ENCODE results near the gene DLG2.

DLG2 gene

GRCh38 chr11:84958295-84958694 lies 668.8 kb downstream of the DLG2 start:
- DNase-seq: no peak

- DNase-seq: no peak
Measured at GRCh38 chr11:84950569-84951270, 676.4 kb downstream of the DLG2 start.

DNA sequence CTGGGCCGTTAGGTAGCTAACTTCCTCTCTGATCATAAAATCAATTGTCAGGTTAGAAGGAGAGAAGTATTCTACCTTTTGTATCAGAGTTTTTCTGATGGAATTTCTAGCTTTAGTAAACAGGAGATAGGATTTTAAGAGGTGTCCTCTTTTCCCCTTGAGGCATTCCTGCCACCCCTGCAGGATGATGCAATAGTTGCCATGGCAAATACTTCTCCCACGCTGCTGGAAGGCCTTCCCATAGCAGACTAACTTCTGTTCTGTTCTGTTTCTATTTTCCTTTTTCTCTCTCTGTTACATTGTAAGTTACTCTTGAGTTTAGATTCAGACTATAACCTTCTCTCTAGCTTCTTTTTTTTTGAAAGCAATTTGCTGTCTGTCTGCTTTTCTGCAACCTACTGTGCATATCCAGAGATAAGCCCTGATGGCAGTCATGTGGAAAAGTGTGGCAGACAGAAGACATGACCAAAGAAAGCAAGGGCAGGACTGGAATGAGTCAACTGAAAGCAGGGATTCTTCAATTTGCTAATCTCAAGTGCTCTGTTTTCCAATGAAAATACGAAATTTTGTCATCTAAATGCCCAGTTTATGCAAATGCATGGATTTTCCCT lies 679.1 kb downstream of the DLG2 start:
- DNase-seq: no peak

- DNase-seq: no peak
Measured at GRCh38 chr11:84947070-84947469, 680.1 kb downstream of the DLG2 start.

DNA sequence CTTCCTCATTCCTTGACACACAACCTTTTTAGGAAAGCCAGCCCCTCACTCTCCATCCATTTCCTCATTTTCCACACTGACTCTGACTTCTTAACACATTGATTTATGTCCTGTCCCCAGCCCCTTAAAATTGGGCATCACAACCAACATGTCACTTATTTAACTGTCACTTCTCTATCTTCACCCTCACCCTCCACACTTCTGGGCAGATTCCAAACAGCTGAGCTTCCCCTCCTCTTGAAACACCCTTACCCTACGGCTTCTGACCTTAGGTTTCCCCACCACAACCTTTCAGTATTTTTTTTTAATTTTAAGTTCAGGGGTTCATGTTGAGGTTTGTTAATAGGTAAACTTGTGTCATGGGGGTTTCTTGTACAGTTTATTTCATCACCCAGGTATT lies 696.3 kb downstream of the DLG2 start:
- no peak for DNase-seq

DNA sequence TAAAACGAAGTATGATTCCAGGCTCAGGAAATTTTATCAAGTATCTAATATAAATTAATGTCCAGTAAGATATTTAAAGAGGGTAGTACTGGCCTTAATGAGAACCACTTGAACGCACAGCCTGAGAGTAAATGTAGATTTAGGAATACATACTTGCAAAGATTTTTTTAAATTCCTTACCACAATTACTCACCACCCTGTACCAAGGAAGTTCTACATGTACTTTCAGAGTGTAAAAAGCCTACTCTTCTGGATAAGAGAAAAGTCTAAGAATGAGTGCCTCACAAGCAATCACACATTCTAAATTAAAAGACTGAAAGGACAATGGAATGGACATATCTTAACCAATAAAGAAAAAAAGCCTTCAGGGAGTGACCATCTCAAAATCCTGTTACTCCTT lies 697.4 kb downstream of the DLG2 start:
- no peak for DNase-seq

DNA sequence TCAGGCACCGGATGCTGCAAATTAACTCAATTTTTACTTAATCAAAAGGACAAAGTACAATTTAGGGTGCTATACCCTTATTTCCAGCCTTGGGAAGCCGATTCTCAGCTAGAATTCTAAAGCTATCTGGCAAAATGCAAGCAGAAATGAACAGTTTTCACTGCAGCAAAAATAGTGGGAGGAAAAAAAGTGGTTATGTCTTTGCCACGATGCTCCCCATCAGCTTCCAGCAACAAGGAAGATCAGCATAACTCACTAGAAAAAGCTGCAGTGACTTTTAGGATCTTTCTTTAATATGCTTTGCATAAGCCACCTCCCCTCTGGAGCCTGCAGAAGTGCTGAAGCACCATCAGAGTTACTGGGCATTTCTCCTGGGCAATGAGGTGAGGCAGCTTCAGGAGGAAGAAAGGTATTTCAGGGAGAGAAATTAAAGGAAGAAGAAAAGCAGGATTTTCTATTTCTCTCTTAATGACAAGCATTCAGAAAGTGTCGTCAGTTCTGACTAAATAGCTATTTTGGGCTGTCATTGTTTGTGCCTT lies 702.9 kb downstream of the DLG2 start:
- no peak for DNase-seq

- DNase-seq: no peak
Measured at GRCh38 chr11:84923489-84923888, 703.7 kb downstream of the DLG2 start.

DNA sequence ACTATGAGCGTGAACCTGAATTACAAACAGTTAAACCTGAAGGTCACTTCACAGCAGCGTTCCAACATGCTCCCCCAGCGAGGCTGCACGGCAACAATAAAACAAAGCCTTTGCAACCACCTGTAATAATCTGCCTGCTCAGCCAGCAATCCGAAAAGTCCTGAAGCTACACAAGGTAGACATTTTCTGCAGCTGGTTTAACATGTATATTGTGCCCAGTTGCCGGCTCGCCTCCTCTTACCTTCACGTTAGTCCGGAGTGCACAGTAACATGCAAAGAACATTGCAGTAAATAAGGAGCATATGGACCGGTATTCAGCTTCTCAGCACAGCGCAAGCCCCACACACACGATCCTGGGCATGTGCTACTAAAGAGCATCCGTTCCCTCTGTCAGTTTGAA lies 704.3 kb downstream of the DLG2 start:
- no peak for DNase-seq

GRCh38 chr11:84922212-84922805 lies 704.8 kb downstream of the DLG2 start:
- no peak for DNase-seq

GRCh38 chr11:84914511-84914910 lies 712.6 kb downstream of the DLG2 start:
- no peak for DNase-seq

- no peak for DNase-seq
Measured at GRCh38 chr11:84909740-84910139, 717.4 kb downstream of the DLG2 start.

DNA sequence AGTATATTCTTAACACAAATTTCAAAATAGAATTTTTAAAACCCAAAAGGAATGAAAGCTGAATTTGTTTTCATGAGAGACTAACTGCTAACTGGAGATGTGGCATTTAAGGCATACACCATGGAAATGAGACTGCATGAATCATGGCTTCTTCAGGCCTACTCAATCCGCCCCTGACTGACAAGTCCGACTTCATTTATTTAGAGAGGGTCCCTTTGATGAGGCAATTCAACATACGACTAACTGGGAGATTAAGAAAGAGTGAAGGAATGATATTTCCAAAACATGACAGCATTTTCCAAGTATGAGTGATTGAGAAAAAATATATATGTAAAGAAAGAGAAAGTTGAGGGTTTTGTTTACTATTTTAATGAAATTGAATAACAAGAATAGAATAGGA lies 720.1 kb downstream of the DLG2 start:
- DNase-seq: no peak

- DNase-seq: no peak
Measured at GRCh38 chr11:84905411-84905810, 721.7 kb downstream of the DLG2 start.

DNA sequence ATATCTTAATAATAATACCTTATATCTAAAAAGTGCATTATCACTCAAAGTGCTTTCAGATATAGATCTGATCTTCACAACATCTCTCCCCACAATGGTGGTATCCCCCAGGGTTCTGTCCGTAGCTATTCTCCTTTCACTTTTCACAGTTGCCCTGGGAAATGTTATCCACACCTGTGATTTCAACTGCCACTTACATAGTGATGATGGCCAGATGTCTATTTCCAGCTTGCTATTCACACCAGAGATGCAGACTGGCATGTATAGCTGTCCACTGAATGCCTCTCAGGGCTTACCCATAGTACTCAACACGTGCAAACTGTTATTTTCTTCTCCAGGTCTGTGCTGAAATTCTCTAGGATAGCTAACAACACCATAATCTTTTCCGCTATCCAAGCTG lies 724.7 kb downstream of the DLG2 start:
- DNase-seq: no peak

GRCh38 chr11:84901991-84902390 lies 725.2 kb downstream of the DLG2 start:
- DNase-seq: no peak

DNA sequence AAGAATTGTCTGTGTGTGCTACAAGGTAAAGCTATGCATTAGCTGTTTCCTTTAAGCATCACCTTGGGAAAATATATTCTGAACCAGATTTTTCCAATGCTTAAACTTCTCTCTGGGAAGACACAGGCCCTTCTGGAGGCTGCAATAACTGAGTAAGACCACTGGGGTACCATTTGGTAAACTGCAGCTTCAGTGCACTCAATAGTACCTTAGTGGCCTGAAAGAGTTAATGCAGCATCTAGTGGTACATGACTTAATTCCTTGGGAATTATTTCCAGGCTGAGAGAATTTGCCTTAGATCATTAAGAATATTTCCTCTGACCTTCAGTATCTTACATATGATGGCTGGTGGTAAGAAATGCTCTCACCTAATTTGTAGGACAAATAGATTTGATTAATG lies 727.4 kb downstream of the DLG2 start:
- DNase-seq: no peak

GRCh38 chr11:84899134-84899533 lies 728.0 kb downstream of the DLG2 start:
- no peak for DNase-seq

DNA sequence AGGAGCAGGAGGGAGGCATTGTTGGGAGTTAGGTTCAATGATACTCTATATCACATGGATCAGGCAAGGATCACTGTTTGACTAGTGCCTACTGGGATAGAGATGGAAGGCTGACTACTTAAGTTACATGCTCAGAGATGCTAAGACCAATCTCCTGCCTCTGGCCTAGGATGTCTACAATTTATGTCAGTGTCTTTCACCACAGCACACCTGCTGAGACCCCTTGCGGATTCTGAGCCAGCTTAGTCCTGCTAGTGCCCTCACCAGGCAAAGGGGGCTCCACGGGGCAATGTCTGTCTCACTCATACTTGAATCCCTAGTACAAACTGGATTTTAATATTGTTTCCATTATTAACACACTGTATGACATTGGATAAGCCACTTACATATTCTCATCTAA lies 732.5 kb downstream of the DLG2 start:
- DNase-seq: no peak

DNA sequence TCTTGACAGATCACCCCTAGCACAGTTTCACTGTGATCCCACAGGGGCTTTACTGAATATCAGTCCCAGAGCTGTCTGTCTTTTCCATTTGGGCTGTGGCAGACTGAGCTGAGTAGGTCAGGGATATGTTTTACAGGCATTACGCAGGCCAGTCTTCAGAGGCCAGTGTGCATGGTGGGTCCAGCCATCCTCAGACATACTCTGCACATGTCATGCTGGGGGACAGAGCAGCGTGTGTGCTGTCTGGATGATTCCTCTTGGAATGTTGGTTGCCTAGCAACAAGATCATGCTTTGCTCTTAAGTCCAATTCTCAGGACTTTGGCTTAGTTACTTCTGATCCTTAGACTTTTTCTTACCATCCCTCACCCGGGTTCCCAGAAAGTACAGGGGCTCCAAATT lies 736.5 kb downstream of the DLG2 start:
- DNase-seq: no peak

DNA sequence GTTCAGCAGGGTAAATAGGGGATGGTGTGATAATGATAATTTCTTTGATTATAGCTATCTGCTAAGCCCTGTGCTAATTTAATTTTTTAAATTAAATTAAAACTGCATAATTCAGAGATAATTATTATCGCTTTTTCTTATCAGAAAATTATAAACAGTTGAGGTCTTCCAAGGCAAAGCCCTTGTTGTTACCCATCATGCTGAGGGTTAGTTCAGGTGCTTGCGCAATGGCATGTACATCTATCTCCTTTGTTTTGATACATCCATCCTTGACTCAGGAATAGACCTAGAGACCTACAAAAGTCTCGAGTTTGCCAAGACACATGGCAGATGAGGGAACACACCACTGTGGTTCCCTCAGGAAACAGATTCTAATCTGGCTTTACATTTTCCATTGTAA lies 737.6 kb downstream of the DLG2 start:
- DNase-seq: no peak

DNA sequence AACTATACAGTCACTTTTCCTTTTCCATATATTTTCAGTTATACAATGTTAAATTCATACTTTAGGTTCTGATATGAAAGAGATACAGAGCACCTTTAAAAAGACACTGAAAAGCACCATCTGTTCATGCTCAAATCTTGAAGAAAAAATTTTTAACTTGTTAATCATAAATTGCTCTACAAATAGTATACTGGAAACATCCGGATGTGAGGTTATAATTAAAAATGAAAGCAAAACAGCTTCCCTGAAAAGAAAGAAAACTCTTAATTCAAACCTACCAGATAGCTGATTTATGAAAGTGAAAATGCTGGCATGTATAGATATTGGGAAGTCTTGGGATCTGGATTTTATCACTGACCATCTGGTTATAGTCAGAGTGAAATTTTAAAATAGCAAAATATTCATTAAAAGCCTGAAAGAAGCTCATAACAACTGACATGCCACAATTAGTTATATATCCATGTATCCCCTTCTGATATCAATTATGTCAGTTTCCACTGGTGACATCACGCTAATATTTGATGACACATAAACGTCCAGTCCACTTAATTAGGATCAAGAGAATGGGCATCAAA lies 740.0 kb downstream of the DLG2 start:
- DNase-seq: no peak

DNA sequence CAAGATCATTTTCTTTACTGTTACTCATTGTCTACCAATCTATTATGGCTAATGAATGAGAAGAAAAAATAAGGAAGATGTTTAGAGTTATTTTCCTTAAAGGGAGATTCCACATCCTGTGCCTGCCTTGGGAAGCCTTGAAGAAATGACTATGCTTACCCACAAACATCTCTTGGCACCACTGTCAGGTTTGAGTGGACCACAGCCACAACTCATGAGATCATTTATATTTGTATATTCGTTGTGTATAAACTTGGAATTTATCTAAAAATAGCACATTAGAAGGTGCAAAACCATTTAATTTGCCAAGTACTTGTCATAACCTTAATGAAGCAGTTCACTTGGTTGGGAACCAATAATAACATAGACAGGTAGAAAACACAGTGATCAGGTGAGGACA lies 740.8 kb downstream of the DLG2 start:
- no peak for DNase-seq

- DNase-seq: no peak
Measured at GRCh38 chr11:84884836-84885235, 742.3 kb downstream of the DLG2 start.
